ENCODE measurements around the gene CX3CR1.

- no peak for TF ChIP-seq CTCF (IDR thresholded peaks at IDR 0.05)
- no peak for TF ChIP-seq POLR2A (IDR thresholded peaks at IDR 0.05)
Observed at GRCh38 chr3:39329493-39329892, 49.7 kb upstream of the CX3CR1 start, which contains the start of gene CCR8.
